ENCODE results near the gene CCDC88B. TPM values are rescaled to one million over a fixed set of nuclear protein-coding genes. Genes with fewer than 3 reads are reported as not detected.

The CCDC88B gene
- total and polyA plus RNA-seq, 2 of the 8 experiments (the other 6 are each of a cell fraction or from before 2014, with no cell fraction given), result 5.9 to 12.5 TPM

DNA sequence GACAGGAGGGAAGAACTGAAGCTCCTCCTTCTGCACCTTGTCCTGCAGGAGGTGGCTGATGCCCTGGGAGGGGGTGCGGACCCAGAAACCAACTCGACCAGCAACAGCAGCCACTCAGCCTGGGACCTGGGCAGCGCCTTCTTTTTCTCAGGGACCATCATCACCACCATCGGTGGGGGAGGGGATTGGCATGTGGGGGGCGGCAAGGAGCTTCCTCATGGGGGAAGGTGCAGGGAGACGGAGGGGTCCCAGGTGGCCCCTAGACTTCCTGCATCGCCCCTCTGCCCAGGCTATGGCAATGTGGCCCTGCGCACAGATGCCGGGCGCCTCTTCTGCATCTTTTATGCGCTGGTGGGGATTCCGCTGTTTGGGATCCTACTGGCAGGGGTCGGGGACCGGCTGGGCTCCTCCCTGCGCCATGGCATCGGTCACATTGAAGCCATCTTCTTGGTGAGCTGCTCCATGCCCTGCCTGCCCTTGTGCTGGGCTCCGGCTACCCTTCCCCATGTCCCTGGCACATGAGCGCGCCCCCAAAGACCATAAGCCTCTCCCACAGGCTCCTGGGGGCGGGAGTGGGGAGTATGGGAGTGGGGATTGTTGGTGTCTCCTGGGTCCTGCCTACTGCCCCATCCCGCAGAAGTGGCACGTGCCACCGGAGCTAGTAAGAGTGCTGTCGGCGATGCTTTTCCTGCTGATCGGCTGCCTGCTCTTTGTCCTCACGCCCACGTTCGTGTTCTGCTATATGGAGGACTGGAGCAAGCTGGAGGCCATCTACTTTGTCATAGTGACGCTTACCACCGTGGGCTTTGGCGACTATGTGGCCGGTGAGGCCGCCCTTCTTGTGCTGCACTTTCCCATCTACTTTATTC lies 42.9 kb upstream of the CCDC88B start:
- H3K36me3 ChIP-seq (ENCODE audit: control insufficient read depth in 2 of 4, insufficient read depth in 4 of 4, low read length in 3 of 4), result peaks cover 0 to 4% (median 0%) of the 10 kb centered on the region in 4 experiments; a peak in 1 of 8 replicates
- H3K27me3 ChIP-seq (replicated peaks in 1 of 4; ENCODE audit: control insufficient read depth in 3 of 4, extremely low read depth in 1 of 4, insufficient read depth in 3 of 4, low read length in 3 of 4), result peaks cover 78 to 99% (median 90%) of the 10 kb centered on the region in 4 experiments
- no peak overlapping the region for H3K4ac ChIP-seq (replicated peaks; ENCODE audit: insufficient read length, low read depth, low read length)
- H2BK20ac ChIP-seq (ENCODE audit: low read length), result peak overlapping the region; percentile 61; the same call in 1 of the 2 replicates
- H3K4me3 ChIP-seq (ENCODE audit: extremely low read depth in 1 of 4, insufficient read depth in 2 of 4, low read depth in 3 of 4, low read length in 4 of 4), result peak overlapping the region in 2 of 4 experiments; percentile 6 to 47; a peak in 3 of 8 replicates
- no peaks in the 10 kb centered on the region for H3K79me1 ChIP-seq (ENCODE audit: low read depth, low read length)
- H2BK15ac ChIP-seq (ENCODE audit: low read length), result no peak overlapping the region
- H2BK5ac ChIP-seq (ENCODE audit: low read depth, low read length), result no peak overlapping the region
- H2AFZ ChIP-seq (ENCODE audit: low read length), result no peak overlapping the region; the same call in 1 of the 2 replicates
- H2BK120ac ChIP-seq (replicated peaks; ENCODE audit: low read depth, low read length), result no peak overlapping the region
- H2AK5ac ChIP-seq (ENCODE audit: low read depth, low read length), result no peak overlapping the region; the same call in 1 of the 2 replicates
- peaks cover 7% of the 10 kb centered on the region; the same call in 1 of the 2 replicates for H3K23me2 ChIP-seq (ENCODE audit: low read depth, low read length)
- H3K4me1 ChIP-seq (replicated peaks in 1 of 4; ENCODE audit: control insufficient read depth in 3 of 4, insufficient read depth in 4 of 4, low read length in 3 of 4), result peaks cover 0 to 27% (median 14%) of the 10 kb centered on the region in 4 experiments; a peak in 5 of 7 replicates
- H3K56ac ChIP-seq (replicated peaks; ENCODE audit: insufficient read length, low read depth, low read length), result no peak overlapping the region
- no peak overlapping the region for H3K18ac ChIP-seq (ENCODE audit: extremely low read depth, low read length)
- no peak overlapping the region for H4K5ac ChIP-seq (ENCODE audit: insufficient read length, low read depth, low read length)
- no peak overlapping the region for H3K27ac ChIP-seq (ENCODE audit: low read depth, low read length)
- POLR2A ChIA-PET (ENCODE audit: partially characterized antibody), result interaction anchor here (0.5 to 1.9 kb wide), 10 partner anchors 12 to 65 kb away, joined by 3 to 14 read pairs (median 4); partner anchors contain the start of genes BAD, GPR137, PRDX5 and TRMT112
- CTCF ChIA-PET (ENCODE audit: partially characterized antibody), result interaction anchor here (0.8 to 2.6 kb wide), 7 partner anchors 12 to 279 kb away, joined by 3 to 10 read pairs (median 3); partner anchors contain the start of genes BAD, GPR137 and TRMT112
- peak overlapping the region; percentile 65 for H4K91ac ChIP-seq (replicated peaks; ENCODE audit: insufficient read length, low read length)
- H3K23ac ChIP-seq (ENCODE audit: insufficient read length), result no peak overlapping the region
- H4K8ac ChIP-seq (ENCODE audit: extremely low read depth, insufficient read depth, low read length), result no peak overlapping the region
- H3K4me2 ChIP-seq (ENCODE audit: insufficient read depth in 1 of 2, low read depth in 2 of 2, low read length in 2 of 2), result peak overlapping the region; percentile 57 to 63
- DNase-seq (ENCODE audit: low read depth in 1 of 2, low spot score in 2 of 2), result peak in 1 of 2 experiments; percentile 67
- 26% methylated on average over 31 of the region's 34 CpGs; no CpG with 5 or more reads in 1 of the 2 experiments for WGBS, 2 experiments (ENCODE audit: extremely low coverage in 1 of 2, insufficient coverage in 1 of 2, insufficient read length in 1 of 2, insufficient replicate concordance in 2 of 2, low coverage in 1 of 2, low lambda C conversion rate in 2 of 2, missing lambda C conversion rate in 1 of 2)
- no peak overlapping the region for H3K14ac ChIP-seq (ENCODE audit: insufficient read length)
- peaks cover 0 to 17% of the 10 kb centered on the region in 2 experiments for H4K20me1 ChIP-seq (replicated peaks in 1 of 2; ENCODE audit: control insufficient read depth in 1 of 2, insufficient read depth in 2 of 2, low read length in 2 of 2)
- no peaks in the 10 kb centered on the region for H3K79me2 ChIP-seq (ENCODE audit: control insufficient read depth in 1 of 2, insufficient read depth in 2 of 2, low read length in 2 of 2)
- H2BK12ac ChIP-seq (ENCODE audit: low read depth, low read length), result peak overlapping the region; percentile 60; the same call in 1 of the 2 replicates
- H3K9me3 ChIP-seq (ENCODE audit: insufficient read depth in 2 of 2, low read depth in 1 of 2, low read length in 1 of 2), result no peaks in the 10 kb centered on the region; a peak in 1 of 4 replicates
- no peak for FAIRE-seq
- H3K9ac ChIP-seq (replicated peaks in 1 of 4; ENCODE audit: extremely low read depth in 1 of 4, low read depth in 3 of 4, low read length in 3 of 4), result no peak overlapping the region
- TF ChIP-seq JUND (IDR thresholded peaks at IDR 0.05; ENCODE audit: low read length) (no peak), ASH2L (IDR thresholded peaks at IDR 0.05; ENCODE audit: low read length) (peak; percentile 16), SIRT6 (IDR thresholded peaks at IDR 0.05; ENCODE audit: low read length) (no peak), RAD21 (IDR thresholded peaks at IDR 0.05 in 1 of 2, conservative IDR thresholded peaks at IDR 0.05 in 1 of 2; ENCODE audit: low read depth in 2 of 2, low read length in 2 of 2) (no peak), KDM4A (IDR thresholded peaks at IDR 0.05; ENCODE audit: low read depth, low read length, severe bottlenecking) (peak; percentile 63), SUZ12 (IDR thresholded peaks at IDR 0.05; ENCODE audit: low read length) (peak; percentile 63)
- TF ChIP-seq, protein P1, sequence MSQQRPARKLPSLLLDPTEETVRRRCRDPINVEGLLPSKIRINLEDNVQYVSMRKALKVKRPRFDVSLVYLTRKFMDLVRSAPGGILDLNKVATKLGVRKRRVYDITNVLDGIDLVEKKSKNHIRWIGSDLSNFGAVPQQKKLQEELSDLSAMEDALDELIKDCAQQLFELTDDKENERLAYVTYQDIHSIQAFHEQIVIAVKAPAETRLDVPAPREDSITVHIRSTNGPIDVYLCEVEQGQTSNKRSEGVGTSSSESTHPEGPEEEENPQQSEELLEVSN (IDR thresholded peaks at IDR 0.05), result peak; percentile 77
- TF ChIP-seq, protein P2, sequence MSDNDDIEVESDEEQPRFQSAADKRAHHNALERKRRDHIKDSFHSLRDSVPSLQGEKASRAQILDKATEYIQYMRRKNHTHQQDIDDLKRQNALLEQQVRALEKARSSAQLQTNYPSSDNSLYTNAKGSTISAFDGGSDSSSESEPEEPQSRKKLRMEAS (IDR thresholded peaks at IDR 0.05), result peak; percentile 87

Data from H1 (cell line).